Keratinocyte (primary cell): Measurements from ENCODE around the gene CLMN.

ENCODE experiments used
- CTCF ChIP-seq, 3 experiments: IDR thresholded peaks in 1 of 3; conservative IDR thresholded peaks in 1 of 3; optimal IDR thresholded peaks in 1 of 3; 2 replicates in 2 of 3; 3 replicates in 1 of 3; pipeline versions ENCODE3 to v1.5.1; 2011; ENCODE audit warnings: low read length in 3 of 3, mild to moderate bottlenecking in 3 of 3, moderate library complexity in 2 of 3, control low read depth in 1 of 3, inconsistent platforms in 1 of 3; ENCODE audit not compliant: insufficient read depth in 2 of 3; ENCODE audit errors: extremely low read depth in 1 of 3
- EZH2 ChIP-seq: IDR thresholded peaks from one replicate; pipeline ENCODE4 v1.6.1; 2012; ENCODE audit warnings: inconsistent platforms, mild to moderate bottlenecking, low read length, moderate library complexity

- no peak for TF ChIP-seq CTCF (optimal IDR thresholded peaks at IDR 0.05 in 1 of 3, IDR thresholded peaks at IDR 0.05 in 1 of 3, conservative IDR thresholded peaks at IDR 0.05 in 1 of 3; ENCODE audit: extremely low read depth in 1 of 3, insufficient read depth in 2 of 3, low read length in 3 of 3)
- TF ChIP-seq EZH2: no peak
Measured at GRCh38 chr14:95182379-95182778, 137.3 kb downstream of the CLMN start.
